ENCODE data around the gene CPA4. TPM values are rescaled to one million over a fixed set of nuclear protein-coding genes. Genes with fewer than 3 reads are reported as not detected.

CPA4 gene
- polyA plus RNA-seq, 1 donor from 2014 or later: 8.9 TPM

- H3K27me3 ChIP-seq (ENCODE audit: insufficient read depth, low read depth, low read length): no peaks in the 10 kb centered on the region
- no peak overlapping the region for H3K4me3 ChIP-seq (ENCODE audit: low read length)
- H3K9ac ChIP-seq (ENCODE audit: low read length): no peak overlapping the region
- no peaks in the 10 kb centered on the region for H3K9me2 ChIP-seq (ENCODE audit: insufficient read depth, low read length)
- TF ChIP-seq TAF1 (IDR thresholded peaks at IDR 0.05; ENCODE audit: low read depth) (no peak), EZH2 (IDR thresholded peaks at IDR 0.05; ENCODE audit: borderline replicate concordance, insufficient read depth, low read length, poor library complexity, severe bottlenecking) (no peak), CTCF (IDR thresholded peaks at IDR 0.05; ENCODE audit: poor library complexity, severe bottlenecking) (no peak), EP300 (conservative IDR thresholded peaks at IDR 0.05; ENCODE audit: poor library complexity, severe bottlenecking) (no peak), POLR2AphosphoS5 (IDR thresholded peaks at IDR 0.05) (no peak), RAD21 (conservative IDR thresholded peaks at IDR 0.05) (no peak), REST (IDR thresholded peaks at IDR 0.05; ENCODE audit: borderline replicate concordance) (no peak), MXI1 (conservative IDR thresholded peaks at IDR 0.05; ENCODE audit: poor library complexity, severe bottlenecking) (no peak), SMC3 (conservative IDR thresholded peaks at IDR 0.05; ENCODE audit: poor library complexity) (no peak)
- H3K27ac ChIP-seq (ENCODE audit: low read length): no peak overlapping the region
- no peaks in the 10 kb centered on the region for H3K36me3 ChIP-seq (ENCODE audit: insufficient read depth, low read length)
- no peak overlapping the region for H3K4me2 ChIP-seq (ENCODE audit: low read length)
- no peaks in the 10 kb centered on the region for H3K9me3 ChIP-seq (ENCODE audit: low read length)
- H3F3A ChIP-seq (ENCODE audit: insufficient read depth, low read length, poor library complexity, severe bottlenecking): no peaks in the 10 kb centered on the region
- no peaks in the 10 kb centered on the region for H4K20me1 ChIP-seq (ENCODE audit: insufficient read depth)
- H3K79me2 ChIP-seq (replicated peaks; ENCODE audit: insufficient read depth, low read length): no peaks in the 10 kb centered on the region
- H2AFZ ChIP-seq (ENCODE audit: low read depth, low read length): no peak overlapping the region
Observed at GRCh38 chr7:130329681-130330080, 36.7 kb downstream of the CPA4 start.

GRCh38 chr7:130332259-130333053, 39.5 kb downstream of the CPA4 start:
- H3K9me3 ChIP-seq (ENCODE audit: low read length): no peaks in the 10 kb centered on the region
- no peaks in the 10 kb centered on the region for H3K9me2 ChIP-seq (ENCODE audit: insufficient read depth, low read length)
- no peak for TF ChIP-seq CTCF (IDR thresholded peaks at IDR 0.05; ENCODE audit: poor library complexity, severe bottlenecking)
- TF ChIP-seq SMC3 (conservative IDR thresholded peaks at IDR 0.05; ENCODE audit: poor library complexity): no peak
- no peak for TF ChIP-seq EZH2 (IDR thresholded peaks at IDR 0.05; ENCODE audit: borderline replicate concordance, insufficient read depth, low read length, poor library complexity, severe bottlenecking)
- no peak for TF ChIP-seq RAD21 (conservative IDR thresholded peaks at IDR 0.05)
- no peak for TF ChIP-seq EP300 (conservative IDR thresholded peaks at IDR 0.05; ENCODE audit: poor library complexity, severe bottlenecking)
- TF ChIP-seq MXI1 (conservative IDR thresholded peaks at IDR 0.05; ENCODE audit: poor library complexity, severe bottlenecking): no peak
- no peak for TF ChIP-seq REST (IDR thresholded peaks at IDR 0.05; ENCODE audit: borderline replicate concordance)
- no peak for TF ChIP-seq TAF1 (IDR thresholded peaks at IDR 0.05; ENCODE audit: low read depth)
- no peak for TF ChIP-seq POLR2AphosphoS5 (IDR thresholded peaks at IDR 0.05)
- H2AFZ ChIP-seq (ENCODE audit: low read depth, low read length): no peak overlapping the region
- no peaks in the 10 kb centered on the region for H3K36me3 ChIP-seq (ENCODE audit: insufficient read depth, low read length)
- H3K27ac ChIP-seq (ENCODE audit: low read length): no peak overlapping the region
- no peak overlapping the region for H3K4me3 ChIP-seq (ENCODE audit: low read length)
- H3F3A ChIP-seq (ENCODE audit: insufficient read depth, low read length, poor library complexity, severe bottlenecking): no peaks in the 10 kb centered on the region
- H3K27me3 ChIP-seq (ENCODE audit: insufficient read depth, low read depth, low read length): no peaks in the 10 kb centered on the region
- no peaks in the 10 kb centered on the region for H3K79me2 ChIP-seq (replicated peaks; ENCODE audit: insufficient read depth, low read length)
- no peak overlapping the region for H3K9ac ChIP-seq (ENCODE audit: low read length)
- no peaks in the 10 kb centered on the region for H4K20me1 ChIP-seq (ENCODE audit: insufficient read depth)
- H3K4me2 ChIP-seq (ENCODE audit: low read length): no peak overlapping the region
